Liver (tissue), 6 donors: ENCODE data around the gene PRSS12. TPM values are rescaled to one million over a fixed set of nuclear protein-coding genes. Genes with fewer than 3 reads are reported as not detected.

Experiments used
- MAX ChIP-seq: IDR thresholded peaks from 2 replicates; pipeline ENCODE4 v1.6.1; 2016; ENCODE audit warnings: antibody characterized with exemption
- RXRA ChIP-seq, 2 donors: IDR thresholded peaks; 2 replicates each; pipeline ENCODE4 v1.6.1; 2017 to 2018; ENCODE audit warnings: antibody characterized with exemption in 2 of 2, mild to moderate bottlenecking in 1 of 2
- polyA plus RNA-seq, 2 donors: library from polyadenylated mRNA; stranded (reverse) in 1 of 2; unstranded in 1 of 2; fragments of 200-250 nt in 1 of 2; fragments of >200 nt in 1 of 2; fragmentation: Nextera tagmentation in 1 of 2; extraction: Ambion mirVana in 1 of 2; gene quantifications; one replicate each; pipeline versions ENCODE4 v1.2.1 to v1.2.3, GENCODE V29; 2013 to 2015
- small RNA-seq: library from RNA; depleted of rRNA; stranded (forward); fragments of <200 nt; gene quantifications from one replicate; pipeline ENCODE3, GENCODE V24; 2014
- total RNA-seq, 2 donors: library from RNA; depleted of rRNA; stranded (reverse); fragments of >200 nt; gene quantifications; one replicate each; pipeline ENCODE4 v1.2.3, GENCODE V29; 2014
- donor health status: healthy.
- donor health status: healthy.
- donor health status: healthy.

Gene PRSS12
- total and polyA plus RNA-seq, 4 donors: 0.07 to 0.25 (median 0.10) TPM

GRCh38 chr4:118235566-118236120 lies 117.2 kb downstream of the PRSS12 start (continued):
- TF ChIP-seq MAX (no peak), RXRA (IDR thresholded peaks at IDR 0.05) (no peak)

Small RNAs within 50 kb of the gene (small RNA-seq; reads per million reads assigned to genes)
- not detected for gene SNORA24
